Progenitor cell of endocrine pancreas (in vitro differentiated cells): ENCODE measurements around the gene DNASE2. TPM values are rescaled to one million over a fixed set of nuclear protein-coding genes. Genes with fewer than 3 reads are reported as not detected.

Experiments used
- DNase-seq: peaks from one replicate; pipeline ENCODE4 v3.0.0; 2021; ENCODE audit warnings: low spot score; ENCODE audit not compliant: unreplicated experiment
- H3K27ac Mint-ChIP-seq: 2 replicates; pipeline ENCODE4 v1.8.0; 2021; ENCODE audit warnings: mild to moderate bottlenecking, moderate library complexity, mixed read lengths
- H3K27me3 Mint-ChIP-seq: 2 replicates; pipeline ENCODE4 v1.8.0; 2021; ENCODE audit warnings: mixed read lengths
- H3K36me3 Mint-ChIP-seq: 2 replicates; pipeline ENCODE4 v1.8.0; 2022; ENCODE audit warnings: mixed read lengths; ENCODE audit not compliant: insufficient read depth
- H3K4me1 Mint-ChIP-seq: 2 replicates; pipeline ENCODE4 v1.8.0; 2021; ENCODE audit warnings: low read depth, mixed read lengths
- H3K4me3 Mint-ChIP-seq: 2 replicates; pipeline ENCODE4 v1.8.0; 2021; ENCODE audit warnings: low read depth, mild to moderate bottlenecking, moderate library complexity, mixed read lengths
- H3K9me3 Mint-ChIP-seq: 2 replicates; pipeline ENCODE4 v1.8.0; 2021; ENCODE audit warnings: low read depth, mixed read lengths
- CTCF ChIP-seq: fragments of 200-600 bp; sonication (generic); IDR thresholded peaks from one replicate; pipeline ENCODE4 v1.5.0; 2021; ENCODE audit warnings: antibody characterized with exemption, mild to moderate bottlenecking; ENCODE audit not compliant: unreplicated experiment
- long read RNA-seq: library from polyadenylated mRNA; unstranded; transcript quantifications from one replicate; pipeline ENCODE4 v2.0.0, GENCODE V29; 2020
- total RNA-seq: library from RNA; stranded (reverse); gene quantifications from 2 replicates; pipeline ENCODE4 v1.2.1, GENCODE V29; 2021

Gene DNASE2
- 26.0 and 31.7 TPM in 2 replicates for total RNA-seq
- long read RNA-seq, transcript DNASE2-201 (6 exons, 1,955 nt) = major isoform, 91 of 99 reads
- long read RNA-seq, partial matches to known transcripts = 4 of 99 reads
- long read RNA-seq, other reads (novel, unspliced or antisense) = 4 of 99 reads

GRCh38 chr19:12881172-12881808 is at the start of gene DNASE2:
TSS of gene DNASE2 (minus strand) at chr19:12881449. CDS start at chr19:12881375, 74 bp downstream.
- peak; percentile 78 for DNase-seq
- peaks cover 6% of the 10 kb centered on the region for H3K27me3 Mint-ChIP-seq
- peak within 1 kb of the TSS; percentile 97 for H3K27ac Mint-ChIP-seq
- H3K4me3 Mint-ChIP-seq = peak within 1 kb of the TSS; percentile 82
- H3K4me1 Mint-ChIP-seq = peaks cover 8% of the 10 kb centered on the region
- no peaks in the 10 kb centered on the region for H3K9me3 Mint-ChIP-seq
- peaks cover 3% of the 10 kb centered on the region for H3K36me3 Mint-ChIP-seq
- no peak for TF ChIP-seq CTCF

GRCh38 chr19:12930002-12930645 is 48.9 kb upstream of the DNASE2 start:
- no peaks in the 10 kb centered on the region for H3K9me3 Mint-ChIP-seq
- H3K27ac Mint-ChIP-seq = no peak overlapping the region
- DNase-seq = no peak
- no peak for TF ChIP-seq CTCF
- H3K36me3 Mint-ChIP-seq = peaks cover 14% of the 10 kb centered on the region
- H3K27me3 Mint-ChIP-seq = no peaks in the 10 kb centered on the region
- H3K4me1 Mint-ChIP-seq = peaks cover 11% of the 10 kb centered on the region
- no peak overlapping the region for H3K4me3 Mint-ChIP-seq

- no peak for DNase-seq
- H3K9me3 Mint-ChIP-seq = no peaks in the 10 kb centered on the region
- no peaks in the 10 kb centered on the region for H3K27me3 Mint-ChIP-seq
- H3K27ac Mint-ChIP-seq = no peak overlapping the region
- peaks cover 26% of the 10 kb centered on the region for H3K36me3 Mint-ChIP-seq
- H3K4me3 Mint-ChIP-seq = no peak overlapping the region
- H3K4me1 Mint-ChIP-seq = peaks cover 4% of the 10 kb centered on the region
- TF ChIP-seq CTCF = no peak
Observed at GRCh38 chr19:12924621-12925310, 43.5 kb upstream of the DNASE2 start.

- peak overlapping the region; percentile 26 for H3K27ac Mint-ChIP-seq
- no peak for DNase-seq
- H3K4me3 Mint-ChIP-seq = no peak overlapping the region
- no peaks in the 10 kb centered on the region for H3K9me3 Mint-ChIP-seq
- no peak for TF ChIP-seq CTCF
- peaks cover 4% of the 10 kb centered on the region for H3K4me1 Mint-ChIP-seq
- H3K36me3 Mint-ChIP-seq = peaks cover 19% of the 10 kb centered on the region
- H3K27me3 Mint-ChIP-seq = no peaks in the 10 kb centered on the region
Observed at GRCh38 chr19:12922959-12923358, 41.7 kb upstream of the DNASE2 start.

- H3K4me1 Mint-ChIP-seq = peaks cover 4% of the 10 kb centered on the region
- DNase-seq = no peak
- TF ChIP-seq CTCF = no peak
- no peaks in the 10 kb centered on the region for H3K9me3 Mint-ChIP-seq
- peak overlapping the region; percentile 85 for H3K27ac Mint-ChIP-seq
- H3K27me3 Mint-ChIP-seq = no peaks in the 10 kb centered on the region
- H3K4me3 Mint-ChIP-seq = no peak overlapping the region
- peaks cover 14% of the 10 kb centered on the region for H3K36me3 Mint-ChIP-seq
Observed at GRCh38 chr19:12921047-12921446, 39.8 kb upstream of the DNASE2 start.
